ENCODE measurements around the gene GPS2. TPM values are rescaled to one million over a fixed set of nuclear protein-coding genes. Genes with fewer than 3 reads are reported as not detected.
A peak's percentile ranks its signal among the peaks of the same experiment; 100 is the strongest.

GPS2 gene
- total RNA-seq = 68.8 TPM
- long read RNA-seq, transcript GPS2-202 (10 exons, 1,371 nt) = minor isoform, 65 of 236 reads
- long read RNA-seq, transcript GPS2-201 (11 exons, 1,379 nt) = major isoform, 97 of 236 reads
- long read RNA-seq, partial matches to known transcripts = 20 of 236 reads
- long read RNA-seq, other reads (novel, unspliced or antisense) = 47 of 236 reads

GRCh38 chr17:7314719-7315569 lies at the start of gene GPS2:
Gene GPS2 (minus strand): TSS chr17:7315360. CDS start chr17:7315052, 308 bp downstream.
- intact Hi-C loops (cut with DNase I) = loop anchor here (5.0 kb wide), 1 partner anchor 242 kb away; the partner anchor contains the start of gene TNFSF13
- ATAC-seq (ENCODE audit: poor library complexity) (peak; percentile 92), DNase-seq (peak; percentile 97)

- intact Hi-C loops (cut with DNase I) = no loop called here
- no peak for DNase-seq
- ATAC-seq (ENCODE audit: poor library complexity) = no peak
Observed at GRCh38 chr17:7363311-7363710, 48.2 kb upstream of the GPS2 start.

- ATAC-seq (ENCODE audit: poor library complexity) = no peak
- no peak for DNase-seq
- intact Hi-C loops (cut with DNase I) = no loop called here
Observed at GRCh38 chr17:7361906-7362305, 46.7 kb upstream of the GPS2 start.

GRCh38 chr17:7357381-7357780 lies 42.2 kb upstream of the GPS2 start:
- DNase-seq (no peak), ATAC-seq (ENCODE audit: poor library complexity) (no peak)

GRCh38 chr17:7356756-7357155 lies 41.6 kb upstream of the GPS2 start:
- no peak for ATAC-seq (ENCODE audit: poor library complexity)
- intact Hi-C loops (cut with DNase I) = loop anchor here (5.0 to 10.0 kb wide), 4 partner anchors 36 to 208 kb away; partner anchors contain the start of genes FGF11, PLSCR3, SENP3 and TMEM102
- DNase-seq = no peak

More at GRCh38 chr17:7357381-7357780, 42.2 kb upstream of the GPS2 start:
- intact Hi-C loops (cut with DNase I) = loop anchor here (5.0 to 10.0 kb wide), 4 partner anchors 35 to 207 kb away; partner anchors contain the start of genes FGF11, PLSCR3, SENP3 and TMEM102

- ATAC-seq (ENCODE audit: poor library complexity) (peak; percentile 12), DNase-seq (peak; percentile 88)
- intact Hi-C loops (cut with DNase I) = loop anchor here (5.0 to 10.0 kb wide), 4 partner anchors 36 to 209 kb away; partner anchors contain the start of genes FGF11, PLSCR3, SENP3 and TMEM102
Observed at GRCh38 chr17:7356072-7356549, 41.0 kb upstream of the GPS2 start.

- ATAC-seq (ENCODE audit: poor library complexity) (no peak), DNase-seq (no peak)
- intact Hi-C loops (cut with DNase I) = loop anchor here (5.0 to 10.0 kb wide), 4 partner anchors 37 to 209 kb away; partner anchors contain the start of genes FGF11, PLSCR3, SENP3 and TMEM102
Observed at GRCh38 chr17:7355573-7355972, 40.4 kb upstream of the GPS2 start.

DNA sequence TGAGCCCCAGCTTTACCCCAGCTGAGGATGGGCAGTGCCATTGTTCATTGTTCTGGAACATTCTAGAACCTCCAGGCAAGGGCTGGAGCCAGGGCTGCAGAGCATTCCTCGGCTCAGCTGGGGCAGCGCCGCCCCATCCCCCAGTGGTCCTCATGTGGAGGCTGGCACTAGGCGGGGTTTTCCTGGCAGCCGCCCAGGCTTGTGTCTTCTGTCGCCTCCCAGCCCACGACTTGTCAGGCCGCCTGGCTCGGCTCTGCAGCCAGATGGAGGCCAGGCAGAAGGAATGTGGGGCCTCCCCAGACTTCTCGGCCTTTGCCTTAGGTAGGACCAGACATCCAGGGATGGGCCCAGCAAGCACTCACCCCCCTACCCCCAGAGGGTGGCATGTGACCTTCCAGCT lies 39.9 kb upstream of the GPS2 start, which contains the start of gene TMEM95:
TSS of gene TMEM95 (plus strand) at position 104 of the 400 bp plus-strand sequence. CDS start at position 153, 49 bp downstream.
- no peak for ATAC-seq (ENCODE audit: poor library complexity)
- intact Hi-C loops (cut with DNase I) = loop anchor here (5.0 to 10.0 kb wide), 4 partner anchors 37 to 210 kb away; partner anchors contain the start of genes FGF11, PLSCR3, SENP3 and TMEM102
- DNase-seq = peak; percentile 61

GRCh38 chr17:7354262-7354843 lies 39.2 kb upstream of the GPS2 start:
- intact Hi-C loops (cut with DNase I) = loop anchor here (10.0 kb wide), 3 partner anchors 80 to 210 kb away; partner anchors contain the start of genes FGF11, SENP3 and TMEM102
- ATAC-seq (ENCODE audit: poor library complexity) (no peak), DNase-seq (no peak)

- no peak for ATAC-seq (ENCODE audit: poor library complexity)
- DNase-seq = no peak
- intact Hi-C loops (cut with DNase I) = loop anchor here (10.0 kb wide), 3 partner anchors 82 to 212 kb away; partner anchors contain the start of genes FGF11, SENP3 and TMEM102
Observed at GRCh38 chr17:7352910-7353635, 37.9 kb upstream of the GPS2 start.

DNA sequence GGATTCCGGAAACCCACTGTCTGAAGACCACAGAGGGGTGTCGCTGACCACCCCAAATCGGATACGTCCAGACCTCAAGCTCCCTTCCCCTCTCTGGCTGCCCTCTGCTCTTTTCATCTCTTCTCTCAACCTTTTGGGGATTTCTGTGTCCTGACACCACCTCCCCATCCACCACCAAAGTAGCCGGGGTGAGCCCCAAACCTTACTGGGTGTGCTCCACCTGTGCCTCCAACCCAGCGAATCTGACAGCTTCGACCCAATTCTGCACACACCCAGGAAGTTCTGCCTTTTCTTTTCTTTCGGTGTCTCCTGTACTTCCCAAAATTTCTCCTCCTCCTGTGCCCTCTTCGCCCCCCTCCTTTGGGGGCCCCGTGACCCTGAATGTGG lies 37.3 kb upstream of the GPS2 start:
- intact Hi-C loops (cut with DNase I) = loop anchor here (10.0 kb wide), 3 partner anchors 82 to 212 kb away; partner anchors contain the start of genes FGF11, SENP3 and TMEM102
- ATAC-seq (ENCODE audit: poor library complexity) (no peak), DNase-seq (no peak)

DNA sequence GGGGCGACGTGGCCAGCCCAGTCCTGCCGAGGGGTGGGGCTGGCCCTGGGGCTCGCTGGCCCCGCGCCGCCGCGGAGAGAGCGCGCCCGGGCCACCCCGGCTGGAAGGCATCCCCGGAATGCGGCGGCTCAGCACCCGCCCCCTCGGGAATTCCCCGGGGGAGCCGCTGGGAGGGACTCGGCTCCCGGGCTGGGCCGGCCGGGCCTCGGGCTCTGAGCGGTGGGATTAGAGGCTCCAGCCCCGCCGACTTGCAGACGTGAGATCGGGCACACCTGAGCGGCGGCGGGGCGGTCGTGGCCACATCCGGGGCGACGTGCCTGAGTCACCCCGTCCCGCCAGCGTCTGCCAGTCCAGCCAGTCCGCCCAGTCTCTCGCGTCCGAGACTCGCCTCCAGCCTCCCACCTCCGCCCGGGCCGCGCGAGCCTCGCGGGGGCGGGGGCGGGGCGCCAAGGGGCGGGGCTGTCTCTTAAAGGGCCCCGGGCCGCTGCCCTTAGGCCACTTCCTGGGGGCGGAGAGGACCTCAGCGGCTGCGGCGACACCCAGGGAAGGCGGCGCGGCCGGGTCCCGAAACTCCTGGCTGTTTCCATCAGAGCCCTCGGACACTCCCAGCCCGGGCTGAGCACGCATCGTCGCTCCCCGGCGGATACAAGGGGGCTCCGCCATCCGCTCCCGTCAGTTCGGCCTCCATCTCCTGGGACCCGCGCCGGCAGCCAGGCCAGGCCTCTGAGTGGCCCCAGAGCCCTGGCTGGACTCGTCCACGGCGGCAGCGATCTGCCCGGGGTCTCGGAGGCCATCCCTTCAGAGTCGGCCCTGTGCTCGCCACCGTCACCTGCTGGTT lies 36.7 kb upstream of the GPS2 start, which contains the start of gene KCTD11:
TSS of gene KCTD11 (plus strand) at position 498 of the 838 bp plus-strand sequence.
- ATAC-seq (ENCODE audit: poor library complexity) = peak; percentile 82

DNA sequence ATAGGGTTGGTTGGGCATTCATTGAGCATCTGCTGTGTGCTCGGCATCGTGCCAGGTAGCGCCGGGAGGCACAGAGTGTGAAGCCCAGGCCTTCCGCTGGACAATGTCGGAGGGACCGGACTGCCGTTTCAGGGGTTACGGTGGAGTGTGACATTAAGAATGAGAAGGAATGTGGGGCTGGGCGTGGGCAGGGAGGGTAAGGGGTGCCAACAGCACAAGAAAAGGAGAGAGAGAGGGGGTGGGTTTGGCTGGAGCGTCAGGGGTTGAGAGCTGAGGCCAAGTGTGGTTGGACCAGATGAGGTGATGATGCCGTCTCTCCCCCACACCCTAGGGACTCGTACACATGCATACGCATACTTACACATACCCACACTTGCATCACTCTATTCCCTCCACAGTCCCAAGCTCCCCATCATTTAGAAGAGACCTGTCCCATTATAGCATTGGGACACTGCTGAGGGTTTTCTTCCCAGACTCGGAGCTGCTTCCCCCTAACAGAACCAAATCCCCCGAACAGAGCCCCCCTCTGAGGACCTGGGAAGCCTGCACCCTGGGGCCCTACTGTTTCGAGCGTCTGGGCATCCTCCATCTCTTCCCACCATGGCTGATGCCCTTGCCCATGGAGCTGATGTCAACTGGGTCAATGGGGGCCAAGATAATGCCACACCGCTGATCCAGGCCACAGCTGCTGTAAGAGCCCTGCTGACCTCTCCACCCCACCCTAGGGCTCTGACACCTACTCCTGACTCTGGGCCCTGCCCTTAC lies 33.5 kb upstream of the GPS2 start:
- intact Hi-C loops (cut with DNase I) = loop anchor here (2.0 kb wide), 1 partner anchor 68 kb away; the partner anchor contains the start of gene SLC2A4
- ATAC-seq (ENCODE audit: poor library complexity) (no peak), DNase-seq (no peak)

More for the DNA sequence above, 36.7 kb upstream of the GPS2 start, which contains the start of gene KCTD11:
- DNase-seq = peak; percentile 96
- intact Hi-C loops (cut with DNase I) = loop anchor here (2.0 to 10.0 kb wide), 4 partner anchors 21 to 213 kb away; partner anchors contain the start of genes FGF11, SENP3 and TMEM102

- intact Hi-C loops (cut with DNase I) = loop anchor here (2.0 kb wide), 1 partner anchor 67 kb away; the partner anchor contains the start of gene SLC2A4
- DNase-seq (no peak), ATAC-seq (ENCODE audit: poor library complexity) (no peak)
Observed at GRCh38 chr17:7347630-7348477, 32.7 kb upstream of the GPS2 start.
